HepG2 (cell line): Measurements from ENCODE around the gene PCBP4. TPM values are rescaled to one million over a fixed set of nuclear protein-coding genes. Genes with fewer than 3 reads are reported as not detected.

Experiments
- ATAC-seq: fragments of 200-7000 bp; cut with Tn5 transposase; 3 replicates; pipeline ENCODE4 v1.9.1; 2020; ENCODE audit warnings: mild to moderate bottlenecking, moderate library complexity
- BruUV-seq: library from RNA; stranded (reverse); fragments of 400-500 nt; replicated peaks from 2 replicates; lab custom pipeline; 2021; lab: Mats Ljungman, UMichigan
- CTCF ChIA-PET: fragments of 300-600 bp; formaldehyde crosslinking; extraction: SDS; loops from one replicate; lab custom pipeline; 2021; ENCODE audit warnings: low total read pairs, inconsistent platforms, low intra/inter-chr PET ratio; lab: Yijun Ruan, JAX
- POLR2A ChIA-PET: fragments of 350-600 bp; sonication (Branson Sonifier 250); formaldehyde crosslinking; loops from one replicate; lab custom pipeline; 2020; ENCODE audit warnings: antibody characterized with exemption, inconsistent platforms; lab: Yijun Ruan, JAX
- DNase-seq: peaks from one replicate; pipeline ENCODE4 v3.0.0-alpha.2; 2015; ENCODE audit warnings: low spot score
- FAIRE-seq: peaks from 3 replicates; lab custom pipeline; 2011; peaks lifted over from hg19 to GRCh38; lab: Jason Lieb, UNC
- H2AFZ ChIP-seq: one replicate; pipeline ENCODE4 v1.6.1; 2011; ENCODE audit warnings: low read length, inconsistent platforms
- H3K27ac ChIP-seq: fragments of 300-600 bp; 3 replicates; pipeline ENCODE4 v1.8.0; 2011; ENCODE audit warnings: mixed run types, mild to moderate bottlenecking, mixed read lengths, low read length, inconsistent platforms; ENCODE audit not compliant: insufficient read depth; ENCODE audit errors: extremely low read length
- H3K27me3 ChIP-seq, 2 experiments: fragments of 200-600 bp in 1 of 2; 2 replicates in 1 of 2; 3 replicates in 1 of 2; pipeline versions ENCODE4 v1.6.0 to v1.8.0; 2011; ENCODE audit warnings: low read length in 2 of 2, mild to moderate bottlenecking in 2 of 2, moderate library complexity in 2 of 2, inconsistent platforms in 1 of 2; ENCODE audit not compliant: insufficient read depth in 2 of 2, control insufficient read depth in 1 of 2
- H3K36me3 ChIP-seq, 2 experiments: fragments of 200-600 bp in 1 of 2; replicated peaks in 1 of 2; 2 replicates in 1 of 2; 3 replicates in 1 of 2; pipeline versions ENCODE4 v1.5.1 to v1.8.0; 2011; ENCODE audit warnings: low read length in 2 of 2, inconsistent platforms in 1 of 2; ENCODE audit not compliant: insufficient read depth in 2 of 2, control insufficient read depth in 1 of 2
- H3K4me1 ChIP-seq: 2 replicates; pipeline ENCODE4 v1.5.1; 2012; ENCODE audit warnings: low read length, inconsistent platforms; ENCODE audit not compliant: insufficient read depth
- H3K4me2 ChIP-seq: 2 replicates; pipeline ENCODE4 v1.6.0; 2011; ENCODE audit warnings: low read depth, low read length, inconsistent platforms
- H3K4me3 ChIP-seq, 3 experiments: fragments of 200-600 bp in 1 of 3; sonication (generic), shearing (Covaris generic) in 1 of 3; replicated peaks in 1 of 3; 2 replicates each; pipeline ENCODE4 v1.5.1; 2011 to 2016; ENCODE audit warnings: low read length in 3 of 3, inconsistent platforms in 2 of 3, low read depth in 2 of 3, mild to moderate bottlenecking in 2 of 3, control low read depth in 1 of 3, mixed read lengths in 1 of 3; ENCODE audit not compliant: insufficient read depth in 1 of 3
- H3K79me2 ChIP-seq: one replicate; pipeline ENCODE4 v1.6.1; 2011; ENCODE audit warnings: low read length, inconsistent platforms; ENCODE audit not compliant: insufficient read depth
- H3K9ac ChIP-seq: 2 replicates; pipeline ENCODE4 v1.6.0; 2011; ENCODE audit warnings: mild to moderate bottlenecking, low read depth, low read length, inconsistent platforms; ENCODE audit not compliant: insufficient read depth
- H3K9me3 ChIP-seq: 2 replicates; pipeline ENCODE4 v1.5.1; 2012; ENCODE audit warnings: mild to moderate bottlenecking, low read length
- H4K20me1 ChIP-seq: 2 replicates; pipeline ENCODE4 v1.6.0; 2011; ENCODE audit warnings: inconsistent platforms, mild to moderate bottlenecking, low read length, moderate library complexity; ENCODE audit not compliant: insufficient read depth
- ARNT2 ChIP-seq: sonication (generic); formaldehyde crosslinking; IDR thresholded peaks from 2 replicates; pipeline ENCODE4 v1.8.0; 2022; ENCODE audit warnings: mild to moderate bottlenecking, low read depth, missing genetic modification reagents, moderate library complexity
- CEBPG ChIP-seq: IDR thresholded peaks from 2 replicates; pipeline ENCODE4 v1.6.1; 2016
- FOXO1 ChIP-seq: sonication (generic); formaldehyde crosslinking; IDR thresholded peaks from 2 replicates; pipeline ENCODE4 v1.4.0; 2020; ENCODE audit warnings: missing genetic modification reagents
- TFDP2 ChIP-seq: sonication (generic); formaldehyde crosslinking; IDR thresholded peaks from 2 replicates; pipeline ENCODE4 v1.4.0; 2020; ENCODE audit warnings: missing genetic modification reagents
- THAP9 ChIP-seq: sonication (generic); formaldehyde crosslinking; IDR thresholded peaks from 2 replicates; pipeline ENCODE4; 2020; ENCODE audit warnings: missing genetic modification reagents, mild to moderate bottlenecking, borderline replicate concordance
- XRCC5 ChIP-seq: fragments of 200-400 bp; formaldehyde crosslinking; optimal IDR thresholded peaks from 2 replicates; pipeline ENCODE3; 2017; ENCODE audit warnings: mild to moderate bottlenecking, low read length
- ZBTB34 ChIP-seq: sonication (generic); formaldehyde crosslinking; IDR thresholded peaks from 2 replicates; pipeline ENCODE4 v1.8.0; 2022; ENCODE audit warnings: mild to moderate bottlenecking, missing genetic modification reagents
- ZBTB38 ChIP-seq: sonication (generic); formaldehyde crosslinking; IDR thresholded peaks from 2 replicates; pipeline ENCODE4 v1.5.1; 2020; ENCODE audit warnings: mild to moderate bottlenecking, missing genetic modification reagents
- ZNF263 ChIP-seq: sonication (generic); formaldehyde crosslinking; IDR thresholded peaks from 2 replicates; pipeline ENCODE4 v1.4.0; 2020; ENCODE audit warnings: missing genetic modification reagents
- ZNF607 ChIP-seq: sonication (generic); formaldehyde crosslinking; IDR thresholded peaks from 2 replicates; pipeline ENCODE4 v1.5.1; 2020; ENCODE audit warnings: missing genetic modification reagents, mild to moderate bottlenecking, borderline replicate concordance
- WGBS: methylation state at CpG from one replicate; pipeline ENCODE4 v1.1.6; 2017; ENCODE audit warnings: low lambda C conversion rate; 5-methylcytosine and 5-hydroxymethylcytosine counted together
- in situ Hi-C: cut with HindIII; loops from 2 replicates; pipeline ENCODE4 v1.10.0; 2017; ENCODE audit warnings: low pct_unique_long_range_greater_than_20kb; ENCODE audit not compliant: extremely low pct_ligation_motif_present
- intact Hi-C: fragments of 100-400 bp; cut with micrococcal nuclease; formaldehyde crosslinking; loops from one replicate; pipeline ENCODE4 v1.10.0; 2022; ENCODE audit not compliant: unreplicated experiment
- polyA plus RNA-seq, 8 experiments: library from polyadenylated mRNA; depleted of rRNA in 3 of 8; stranded (reverse) in 7 of 8; unstranded in 1 of 8; fragments of >200 nt; fragmentation: Illumina TruSeq in 4 of 8; extraction: Trizol in 4 of 8; gene quantifications; 2 replicates each; pipeline versions ENCODE4 v1.2.1 to v1.2.3, GENCODE V29; 2011 to 2016; ENCODE audit warnings: low read depth in 4 of 8, missing spikeins in 1 of 8, mixed read lengths in 1 of 8; ENCODE audit not compliant: insufficient read depth in 1 of 8
- total RNA-seq, 5 experiments: library from RNA; depleted of rRNA; stranded (reverse); fragments of >200 nt; fragmentation: Illumina TruSeq; extraction: Trizol; gene quantifications; 2 replicates each; pipeline ENCODE4 v1.2.3, GENCODE V29; 2016; ENCODE audit warnings: low read depth in 1 of 5

The PCBP4 gene
- total and polyA plus RNA-seq, 2 of the 13 experiments (the other 11 are each of a cell fraction or from before 2014, with no cell fraction given) = 36.8 to 51.3 TPM

GRCh38 chr3:51945926-51946705, 21.1 kb downstream of the PCBP4 start (continued):
- TF ChIP-seq FOXO1 = no peak
- TF ChIP-seq ZNF263 (CRISPR knock-in tag) = no peak
- TF ChIP-seq CEBPG = no peak
- TF ChIP-seq TFDP2 (CRISPR knock-in tag) = no peak
- TF ChIP-seq THAP9 (CRISPR knock-in tag) = no peak
- TF ChIP-seq XRCC5 = no peak

GRCh38 chr3:51945031-51945840, 22.0 kb downstream of the PCBP4 start:
- FAIRE-seq (no peak), ATAC-seq (no peak), DNase-seq (no peak)
- Histone ChIP-seq H3K79me2 (peaks cover 11% of the 10 kb centered on the region), H4K20me1 (no peaks in the 10 kb centered on the region; the same call in 1 of the 2 replicates), H3K9ac (no peak overlapping the region), H3K9me3 (no peaks in the 10 kb centered on the region), H3K27ac (no peak overlapping the region), H3K4me2 (no peak overlapping the region), H3K4me1 (peaks cover 18% of the 10 kb centered on the region), H3K27me3 (no peaks in the 10 kb centered on the region; a peak in 1 of 5 replicates), H2AFZ (no peak overlapping the region), H3K4me3 (no peak overlapping the region), H3K36me3 (no peaks in the 10 kb centered on the region)
- CTCF ChIA-PET = no interaction called here
- BruUV-seq = no TSS peak
- in situ Hi-C loops = no loop called here
- POLR2A ChIA-PET = interaction anchor here (1.3 to 4.5 kb wide), 2 partner anchors 28 to 37 kb away, joined by 4 to 99 read pairs; partner anchors contain the start of genes ABHD14B and ACY1
- TF ChIP-seq ZBTB34 (CRISPR knock-in tag) (no peak), ZNF607 (CRISPR knock-in tag) (no peak), ARNT2 (CRISPR knock-in tag) (no peak), ZBTB38 (no peak)
- intact Hi-C loops = no loop called here
- 94% methylated on average over 17 of the region's 18 CpGs for WGBS
